HCT116 (cell line): Measurements from ENCODE around the gene CPS1. TPM values are rescaled to one million over a fixed set of nuclear protein-coding genes. Genes with fewer than 3 reads are reported as not detected.

Source experiments
- ATAC-seq: fragments of 200-7000 bp; cut with Tn5 transposase; 2 replicates; pipeline ENCODE4 v1.9.1; 2020; ENCODE audit warnings: mild to moderate bottlenecking, moderate library complexity
- BruUV-seq: library from RNA; stranded (reverse); fragments of 400-500 nt; replicated peaks from 2 replicates; lab custom pipeline; 2021; lab: Mats Ljungman, UMichigan
- CTCF ChIA-PET: fragments of 300-600 bp; sonication (Branson Sonifier 250); formaldehyde crosslinking; loops from one replicate; lab custom pipeline; 2021; ENCODE audit warnings: antibody characterized with exemption; lab: Charles Lee
- POLR2A ChIA-PET: fragments of 300-600, 350-600 bp; sonication (Branson Sonifier 250); formaldehyde crosslinking; loops from one replicate; lab custom pipeline; 2021; ENCODE audit warnings: antibody characterized with exemption; lab: Charles Lee
- RAD21 ChIA-PET, 2 experiments: fragments of 300-600 bp; sonication (Branson Sonifier 250); formaldehyde crosslinking; loops; one replicate each; lab custom pipeline; 2023; ENCODE audit warnings: low total read pairs in 2 of 2; ENCODE audit not compliant: uncharacterized antibody in 2 of 2, unreplicated experiment in 2 of 2, low non-redundant PET in 1 of 2; lab: Charles Lee
- DNase-seq: peaks from one replicate; pipeline ENCODE4 v3.0.0-alpha.2; 2010; ENCODE audit warnings: low read depth, low spot score
- H2AFZ ChIP-seq: fragments of 200-600 bp; shearing (Covaris generic), sonication (generic); 2 replicates; pipeline ENCODE4 v1.6.1; 2017; ENCODE audit warnings: low read depth, mixed run types, mixed read lengths, antibody characterized with exemption, low read length; ENCODE audit not compliant: poor library complexity, severe bottlenecking
- H3K27ac ChIP-seq: 2 replicates; pipeline ENCODE4 v1.5.1; 2012; ENCODE audit warnings: low read depth, low read length
- H3K27me3 ChIP-seq: fragments of 200-600 bp; sonication (generic); 2 replicates; pipeline ENCODE4 v1.6.1; 2016; ENCODE audit warnings: mixed run types, low read length, mixed read lengths; ENCODE audit not compliant: insufficient read depth
- H3K36me3 ChIP-seq, 2 experiments: fragments of 200-500 bp in 1 of 2; fragments of 200-600 bp in 1 of 2; sonication (Bioruptor generic) in 1 of 2; sonication (generic) in 1 of 2; 2 replicates each; pipeline versions ENCODE4 v1.5.1 to v1.6.1; 2014 to 2016; ENCODE audit warnings: low read length in 2 of 2, inconsistent platforms in 1 of 2, mixed read lengths in 1 of 2, mixed run types in 1 of 2; ENCODE audit not compliant: insufficient read depth in 2 of 2, control insufficient read depth in 1 of 2
- H3K4me1 ChIP-seq, 2 experiments: fragments of 200-600 bp in 1 of 2; sonication (generic) in 1 of 2; 2 replicates each; pipeline versions ENCODE4 v1.5.1 to v1.6.1; 2012 to 2017; ENCODE audit warnings: low read length in 2 of 2, inconsistent platforms in 1 of 2, mild to moderate bottlenecking in 1 of 2, mixed read lengths in 1 of 2, mixed run types in 1 of 2, moderate library complexity in 1 of 2; ENCODE audit not compliant: insufficient read depth in 2 of 2, control insufficient read depth in 1 of 2
- H3K4me2 ChIP-seq: fragments of 200-600 bp; sonication (generic); 2 replicates; pipeline ENCODE4 v1.6.1; 2017; ENCODE audit warnings: mixed run types, low read length, mixed read lengths
- H3K4me3 ChIP-seq, 2 experiments: fragments of 200-600 bp in 1 of 2; sonication (generic) in 1 of 2; replicated peaks in 1 of 2; 2 replicates each; pipeline ENCODE4 v1.5.1; 2011 to 2016; ENCODE audit warnings: low read length in 2 of 2, control low read depth in 1 of 2, low read depth in 1 of 2, mild to moderate bottlenecking in 1 of 2, mixed read lengths in 1 of 2, mixed run types in 1 of 2
- H3K79me2 ChIP-seq: fragments of 200-600 bp; sonication (generic); 2 replicates; pipeline ENCODE4 v1.6.1; 2017; ENCODE audit warnings: mild to moderate bottlenecking, mixed run types, low read length, moderate library complexity, mixed read lengths; ENCODE audit not compliant: insufficient read depth
- H3K9ac ChIP-seq: fragments of 200-600 bp; sonication (generic); 2 replicates; pipeline ENCODE4 v1.6.1; 2016; ENCODE audit warnings: low read length, mixed read lengths
- H3K9me2 ChIP-seq: fragments of 200-600 bp; sonication (generic), shearing (Covaris generic); 2 replicates; pipeline ENCODE4 v1.6.1; 2017; ENCODE audit warnings: mixed run types, mild to moderate bottlenecking, moderate library complexity; ENCODE audit not compliant: insufficient read depth
- H3K9me3 ChIP-seq, 2 experiments: fragments of 200-500 bp in 1 of 2; fragments of 200-600 bp in 1 of 2; sonication (Bioruptor generic) in 1 of 2; sonication (generic) in 1 of 2; 2 replicates each; pipeline ENCODE4 v1.6.1; 2014 to 2017; ENCODE audit warnings: low read length in 2 of 2, mixed read lengths in 2 of 2, inconsistent platforms in 1 of 2, low read depth in 1 of 2, mild to moderate bottlenecking in 1 of 2, mixed run types in 1 of 2, moderate library complexity in 1 of 2; ENCODE audit not compliant: control insufficient read depth in 1 of 2, insufficient read depth in 1 of 2
- H4K20me1 ChIP-seq: fragments of 200-600 bp; sonication (generic), shearing (Covaris generic); 2 replicates; pipeline ENCODE4 v1.6.1; 2017; ENCODE audit warnings: mixed run types, mild to moderate bottlenecking, moderate library complexity; ENCODE audit not compliant: insufficient read depth
- ATF3 ChIP-seq: IDR thresholded peaks from 2 replicates; pipeline ENCODE4 v1.6.1; 2012
- CBX3 ChIP-seq: IDR thresholded peaks from 2 replicates; pipeline ENCODE4 v1.6.1; 2012; ENCODE audit warnings: low read depth
- EGR1 ChIP-seq: IDR thresholded peaks from 2 replicates; pipeline ENCODE4 v1.6.1; 2012; ENCODE audit warnings: low read depth
- ELF1 ChIP-seq: IDR thresholded peaks from 2 replicates; pipeline ENCODE4 v1.6.1; 2012; ENCODE audit warnings: low read depth, borderline replicate concordance
- EZH2 ChIP-seq: fragments of 200-600 bp; sonication (generic); IDR thresholded peaks from 2 replicates; pipeline ENCODE4 v1.6.1; 2017; ENCODE audit warnings: antibody characterized with exemption, mixed run types
- FOSL1 ChIP-seq: IDR thresholded peaks from 2 replicates; pipeline ENCODE4 v1.6.1; 2012; ENCODE audit warnings: low read depth
- JUND ChIP-seq: IDR thresholded peaks from 2 replicates; pipeline ENCODE4 v1.6.1; 2012
- POLR2A ChIP-seq: IDR thresholded peaks from 2 replicates; pipeline ENCODE4 v1.7.0; 2011; ENCODE audit warnings: borderline replicate concordance; ENCODE audit not compliant: insufficient read depth, insufficient read length; ENCODE audit errors: extremely low read depth
- REST ChIP-seq: IDR thresholded peaks from 2 replicates; pipeline ENCODE4 v1.6.1; 2012; ENCODE audit warnings: low read depth
- SIN3A ChIP-seq: IDR thresholded peaks from 2 replicates; pipeline ENCODE4 v1.6.1; 2012; ENCODE audit warnings: low read depth
- SRF ChIP-seq: IDR thresholded peaks from 2 replicates; pipeline ENCODE4 v1.6.1; 2012; ENCODE audit warnings: low read depth
- YY1 ChIP-seq: IDR thresholded peaks from 2 replicates; pipeline ENCODE4 v1.6.1; 2011; ENCODE audit warnings: low read length, low read depth, moderate library complexity, mild to moderate bottlenecking; ENCODE audit not compliant: insufficient replicate concordance; ENCODE audit errors: extremely low read depth
- ZBTB33 ChIP-seq: IDR thresholded peaks from 2 replicates; pipeline ENCODE4 v1.6.1; 2011; ENCODE audit warnings: mild to moderate bottlenecking, low read length, moderate library complexity; ENCODE audit not compliant: insufficient replicate concordance; ENCODE audit errors: extremely low read depth
- ZNF274 ChIP-seq: fragments of 200-500 bp; sonication (Bioruptor generic); IDR thresholded peaks from 2 replicates; pipeline ENCODE4 v1.6.1; 2014; ENCODE audit warnings: mild to moderate bottlenecking, low read depth, low read length, inconsistent platforms
- intact Hi-C: fragments of 100-400 bp; cut with micrococcal nuclease; formaldehyde crosslinking; loops from 2 replicates; pipeline ENCODE4 v1.10.0; 2022
- total RNA-seq: library from RNA; stranded (reverse); gene quantifications from one replicate; pipeline ENCODE4 v1.2.1, GENCODE V29; 2021; ENCODE audit not compliant: unreplicated experiment

Gene CPS1
- total RNA-seq, 1 experiment from 2014 or later: 37.5 TPM

GRCh38 chr2:210592726-210593125 lies 36.3 kb downstream of the CPS1 start:
- DNase-seq: no peak
- no peaks in the 10 kb centered on the region for H4K20me1 ChIP-seq
- no peaks in the 10 kb centered on the region for H3K4me1 ChIP-seq
- ChIA-PET RAD21 (no interaction called here), CTCF (no interaction called here), POLR2A (no interaction called here)
- no peak for ATAC-seq
- no peak overlapping the region for H2AFZ ChIP-seq
- no peaks in the 10 kb centered on the region for H3K36me3 ChIP-seq
- no TSS peak for BruUV-seq
- no peak overlapping the region for H3K27ac ChIP-seq
- H3K27me3 ChIP-seq: no peaks in the 10 kb centered on the region
- TF ChIP-seq ZNF274 (no peak), POLR2A (no peak), JUND (no peak), FOSL1 (no peak), ELF1 (no peak), ZBTB33 (no peak), SRF (no peak), SIN3A (no peak)
- H3K79me2 ChIP-seq: no peaks in the 10 kb centered on the region
- intact Hi-C loops: no loop called here
- no peak overlapping the region for H3K4me2 ChIP-seq
- H3K9ac ChIP-seq: no peak overlapping the region
- H3K4me3 ChIP-seq: no peak overlapping the region
- H3K9me2 ChIP-seq: no peaks in the 10 kb centered on the region
- no peaks in the 10 kb centered on the region for H3K9me3 ChIP-seq

- Histone ChIP-seq H3K9ac (no peak overlapping the region), H3K27me3 (no peaks in the 10 kb centered on the region), H3K36me3 (no peaks in the 10 kb centered on the region), H3K4me1 (no peaks in the 10 kb centered on the region), H3K27ac (no peak overlapping the region), H3K4me3 (no peak overlapping the region), H2AFZ (no peak overlapping the region), H4K20me1 (no peaks in the 10 kb centered on the region), H3K79me2 (no peaks in the 10 kb centered on the region), H3K9me3 (no peaks in the 10 kb centered on the region), H3K9me2 (no peaks in the 10 kb centered on the region), H3K4me2 (no peak overlapping the region)
- intact Hi-C loops: no loop called here
- ATAC-seq (no peak), DNase-seq (no peak)
- POLR2A ChIA-PET: no interaction called here
- RAD21 ChIA-PET: no interaction called here
- CTCF ChIA-PET: no interaction called here
- no TSS peak for BruUV-seq
- TF ChIP-seq ELF1: no peak
- no peak for TF ChIP-seq SRF
- no peak for TF ChIP-seq CBX3
- TF ChIP-seq JUND: no peak
- TF ChIP-seq ZBTB33: no peak
- no peak for TF ChIP-seq YY1
- no peak for TF ChIP-seq REST
- TF ChIP-seq ATF3: no peak
- no peak for TF ChIP-seq EZH2
- no peak for TF ChIP-seq EGR1
Observed at GRCh38 chr2:210593166-210593565, 36.8 kb downstream of the CPS1 start.
